DOHH2 (cell line): Measurements from ENCODE around the gene GNA14.

Experiments
- H3F3A ChIP-seq: fragments of 200-600 bp; sonication (generic), shearing (Covaris generic); 2 replicates; pipeline ENCODE4 v1.6.0; 2016; ENCODE audit warnings: antibody characterized with exemption, mild to moderate bottlenecking; ENCODE audit not compliant: control insufficient read depth, insufficient read depth
- H3K27ac ChIP-seq: fragments of 200-600 bp; sonication (generic); 2 replicates; pipeline ENCODE4 v1.5.1; 2014; ENCODE audit warnings: low read depth, mild to moderate bottlenecking, low read length, moderate library complexity
- H3K27me3 ChIP-seq: fragments of 200-600 bp; sonication (generic); 2 replicates; pipeline ENCODE4 v1.6.1; 2014; ENCODE audit warnings: mild to moderate bottlenecking, low read length, mixed read lengths; ENCODE audit not compliant: control insufficient read depth
- H3K36me3 ChIP-seq: fragments of 200-600 bp; sonication (generic); 2 replicates; pipeline ENCODE4 v1.6.1; 2014; ENCODE audit warnings: mild to moderate bottlenecking, low read length, moderate library complexity, mixed read lengths; ENCODE audit not compliant: control insufficient read depth
- H3K4me1 ChIP-seq: fragments of 200-600 bp; sonication (generic); 2 replicates; pipeline ENCODE4 v1.6.1; 2014; ENCODE audit warnings: mild to moderate bottlenecking, low read length, mixed read lengths; ENCODE audit not compliant: control insufficient read depth
- H3K4me2 ChIP-seq: fragments of 200-600 bp; sonication (generic); 2 replicates; pipeline ENCODE4 v1.6.0; 2014; ENCODE audit warnings: mild to moderate bottlenecking, low read length, moderate library complexity
- H3K4me3 ChIP-seq: fragments of 200-600 bp; sonication (generic); 2 replicates; pipeline ENCODE4 v1.5.1; 2014; ENCODE audit warnings: mild to moderate bottlenecking, low read length, mixed read lengths
- H3K79me2 ChIP-seq: fragments of 200-600 bp; sonication (generic); 2 replicates; pipeline ENCODE4 v1.6.1; 2014; ENCODE audit warnings: mild to moderate bottlenecking, low read length, mixed read lengths; ENCODE audit not compliant: control insufficient read depth
- H3K9me2 ChIP-seq: fragments of 200-600 bp; sonication (generic); replicated peaks from 2 replicates; pipeline ENCODE4 v1.6.1; 2014; ENCODE audit warnings: mild to moderate bottlenecking, low read length, mixed read lengths; ENCODE audit not compliant: control insufficient read depth
- H3K9me3 ChIP-seq: fragments of 200-600 bp; sonication (generic); 2 replicates; pipeline ENCODE4 v1.6.1; 2014; ENCODE audit warnings: antibody characterized with exemption, low read length, mixed read lengths; ENCODE audit not compliant: control insufficient read depth, insufficient read depth
- H4K20me1 ChIP-seq: fragments of 200-600 bp; sonication (generic); 2 replicates; pipeline ENCODE4 v1.6.0; 2014; ENCODE audit warnings: low read depth, mild to moderate bottlenecking, antibody characterized with exemption, low read length, moderate library complexity; ENCODE audit not compliant: control insufficient read depth, insufficient read depth
- EZH2phosphoT487 ChIP-seq: fragments of 200-600 bp; sonication (generic); IDR thresholded peaks from 2 replicates; pipeline ENCODE4 v1.6.1; 2017; ENCODE audit warnings: borderline replicate concordance, mild to moderate bottlenecking, antibody characterized with exemption, low read length, moderate library complexity, mixed read lengths
- TF ChIP-seq, protein P1 (sequence below): fragments of 200-600 bp; sonication (generic); IDR thresholded peaks from one replicate; pipeline ENCODE4 v1.5.1; 2014; ENCODE audit warnings: antibody characterized with exemption, mild to moderate bottlenecking, low read depth, low read length; ENCODE audit not compliant: poor library complexity, severe bottlenecking

The GNA14 gene

DNA sequence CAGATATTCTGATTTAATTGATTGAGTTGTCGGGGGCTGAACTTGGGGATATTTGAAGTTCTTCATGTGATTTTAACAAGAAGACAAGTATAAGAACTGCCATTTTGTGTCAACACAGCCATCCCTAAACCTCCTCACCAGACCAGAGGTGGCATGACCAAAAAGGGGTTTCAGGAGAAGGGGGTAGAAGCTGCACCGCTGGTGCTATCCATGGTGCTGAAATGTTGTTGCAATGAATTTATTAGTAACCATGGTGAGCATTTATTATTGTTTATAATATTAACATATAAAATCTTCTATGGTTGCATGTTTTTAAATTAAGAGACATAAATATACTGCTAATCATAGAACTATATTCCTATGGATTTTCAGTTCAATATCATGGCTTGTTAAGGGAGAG lies 72.3 kb downstream of the GNA14 start:
- Histone ChIP-seq H3K27ac (no peak overlapping the region), H3K79me2 (no peaks in the 10 kb centered on the region), H4K20me1 (no peaks in the 10 kb centered on the region), H3K4me2 (no peak overlapping the region), H3K9me2 (no peaks in the 10 kb centered on the region), H3K4me1 (no peaks in the 10 kb centered on the region), H3F3A (no peaks in the 10 kb centered on the region), H3K4me3 (no peak overlapping the region), H3K9me3 (no peaks in the 10 kb centered on the region), H3K36me3 (no peaks in the 10 kb centered on the region), H3K27me3 (no peaks in the 10 kb centered on the region)
- TF ChIP-seq, protein P1, sequence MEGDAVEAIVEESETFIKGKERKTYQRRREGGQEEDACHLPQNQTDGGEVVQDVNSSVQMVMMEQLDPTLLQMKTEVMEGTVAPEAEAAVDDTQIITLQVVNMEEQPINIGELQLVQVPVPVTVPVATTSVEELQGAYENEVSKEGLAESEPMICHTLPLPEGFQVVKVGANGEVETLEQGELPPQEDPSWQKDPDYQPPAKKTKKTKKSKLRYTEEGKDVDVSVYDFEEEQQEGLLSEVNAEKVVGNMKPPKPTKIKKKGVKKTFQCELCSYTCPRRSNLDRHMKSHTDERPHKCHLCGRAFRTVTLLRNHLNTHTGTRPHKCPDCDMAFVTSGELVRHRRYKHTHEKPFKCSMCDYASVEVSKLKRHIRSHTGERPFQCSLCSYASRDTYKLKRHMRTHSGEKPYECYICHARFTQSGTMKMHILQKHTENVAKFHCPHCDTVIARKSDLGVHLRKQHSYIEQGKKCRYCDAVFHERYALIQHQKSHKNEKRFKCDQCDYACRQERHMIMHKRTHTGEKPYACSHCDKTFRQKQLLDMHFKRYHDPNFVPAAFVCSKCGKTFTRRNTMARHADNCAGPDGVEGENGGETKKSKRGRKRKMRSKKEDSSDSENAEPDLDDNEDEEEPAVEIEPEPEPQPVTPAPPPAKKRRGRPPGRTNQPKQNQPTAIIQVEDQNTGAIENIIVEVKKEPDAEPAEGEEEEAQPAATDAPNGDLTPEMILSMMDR = no peak
- TF ChIP-seq EZH2phosphoT487 = no peak

DNA sequence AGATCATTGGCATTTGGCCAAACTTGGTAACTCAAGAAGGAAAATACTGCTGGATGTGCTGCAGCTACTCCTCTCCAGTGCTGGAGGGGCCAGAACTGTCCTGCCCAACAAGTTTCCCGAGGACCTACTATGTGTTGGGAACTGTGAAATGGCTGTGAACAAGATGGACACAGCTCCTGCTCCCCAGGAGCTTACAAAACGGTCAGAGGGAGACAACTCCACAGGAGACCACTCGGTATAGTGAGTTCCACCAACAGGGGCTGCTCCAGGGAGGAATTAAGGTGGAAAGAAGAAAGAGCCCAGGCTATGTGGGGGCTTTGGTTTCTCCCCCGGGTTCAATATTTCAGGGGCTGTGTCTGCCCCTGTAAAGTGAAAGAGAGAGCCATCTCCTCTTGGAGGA lies 78.8 kb downstream of the GNA14 start:
- no peaks in the 10 kb centered on the region for H3K9me3 ChIP-seq
- H3K79me2 ChIP-seq = no peaks in the 10 kb centered on the region
- H3K27ac ChIP-seq = no peak overlapping the region
- H4K20me1 ChIP-seq = no peaks in the 10 kb centered on the region
- H3K36me3 ChIP-seq = no peaks in the 10 kb centered on the region
- H3K27me3 ChIP-seq = no peaks in the 10 kb centered on the region
- no peaks in the 10 kb centered on the region for H3K9me2 ChIP-seq
- no peak overlapping the region for H3K4me3 ChIP-seq
- H3K4me2 ChIP-seq = no peak overlapping the region
- H3F3A ChIP-seq = no peaks in the 10 kb centered on the region
- H3K4me1 ChIP-seq = no peaks in the 10 kb centered on the region
- TF ChIP-seq, protein P1 = no peak
- no peak for TF ChIP-seq EZH2phosphoT487

DNA sequence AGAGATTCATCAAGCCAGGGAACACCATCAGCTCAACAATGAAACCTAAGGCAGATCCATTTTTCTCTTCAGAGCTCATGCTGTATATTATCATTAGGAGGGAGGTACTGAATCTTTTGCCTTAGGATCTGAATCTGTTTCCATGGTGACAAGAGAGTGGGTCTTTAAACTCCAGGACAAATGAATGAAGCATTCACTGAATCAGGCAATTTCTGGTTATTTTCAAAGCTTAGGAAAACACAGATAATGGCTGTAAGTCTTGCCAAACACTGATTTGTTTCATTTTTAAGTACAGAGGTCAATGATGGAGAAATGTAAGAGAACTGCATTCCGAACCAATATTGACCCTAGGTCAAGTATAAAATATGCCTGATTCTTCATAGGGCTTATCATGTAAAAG lies 84.9 kb downstream of the GNA14 start:
- Histone ChIP-seq H3K4me3 (no peak overlapping the region), H3K9me2 (no peaks in the 10 kb centered on the region), H3K9me3 (no peaks in the 10 kb centered on the region), H3K36me3 (no peaks in the 10 kb centered on the region), H3K27ac (no peak overlapping the region), H3K4me2 (no peak overlapping the region), H3K79me2 (no peaks in the 10 kb centered on the region), H3K27me3 (no peaks in the 10 kb centered on the region), H3K4me1 (no peaks in the 10 kb centered on the region), H4K20me1 (no peaks in the 10 kb centered on the region), H3F3A (no peaks in the 10 kb centered on the region)
- TF ChIP-seq, protein P1 = no peak
- TF ChIP-seq EZH2phosphoT487 = no peak
